IMR-90 (cell line): ENCODE measurements around the gene ADAMTS14. TPM values are rescaled to one million over a fixed set of nuclear protein-coding genes. Genes with fewer than 3 reads are reported as not detected.

Experiments used
- ATAC-seq: fragments of 200-7000 bp; cut with Tn5 transposase; 2 replicates; pipeline ENCODE4 v1.9.1; 2020; ENCODE audit warnings: low read depth, mild to moderate bottlenecking, moderate library complexity
- BruUV-seq: library from RNA; stranded (reverse); fragments of 400-500 nt; replicated peaks from 2 replicates; lab custom pipeline; 2021; lab: Mats Ljungman, UMichigan
- CTCF ChIA-PET: fragments of 300-600 bp; formaldehyde crosslinking; extraction: SDS; loops from one replicate; lab custom pipeline; 2021; ENCODE audit warnings: antibody characterized with exemption; lab: Yijun Ruan, JAX
- POLR2A ChIA-PET: fragments of 300-600 bp; sonication (Branson Sonifier 250); formaldehyde crosslinking; loops from one replicate; lab custom pipeline; 2022; ENCODE audit warnings: antibody characterized with exemption; ENCODE audit not compliant: unreplicated experiment; lab: Charles Lee
- DNase-seq: peaks from one replicate; pipeline ENCODE4 v3.0.0; 2013
- H2AFZ ChIP-seq: replicated peaks from 2 replicates; pipeline ENCODE3; 2013; ENCODE audit warnings: low read length, mild to moderate bottlenecking; ENCODE audit not compliant: poor library complexity
- H2AK5ac ChIP-seq: 2 replicates; pipeline ENCODE4 v1.6.1; 2013; ENCODE audit warnings: low read depth, low read length, inconsistent platforms
- H2AK9ac ChIP-seq: replicated peaks from 2 replicates; pipeline ENCODE3; 2013; ENCODE audit warnings: mild to moderate bottlenecking, low read depth, low read length, moderate library complexity; ENCODE audit not compliant: poor library complexity
- H2BK120ac ChIP-seq: 2 replicates; pipeline ENCODE4 v1.6.1; 2013; ENCODE audit warnings: low read depth, low read length, inconsistent platforms
- H2BK15ac ChIP-seq: 3 replicates; pipeline ENCODE4 v1.6.1; 2013; ENCODE audit warnings: low read depth, low read length, inconsistent platforms
- H2BK20ac ChIP-seq: 2 replicates; pipeline ENCODE4 v1.6.1; 2013; ENCODE audit warnings: low read depth, mild to moderate bottlenecking, inconsistent platforms, low read length, moderate library complexity
- H2BK5ac ChIP-seq: 2 replicates; pipeline ENCODE4 v1.6.1; 2013; ENCODE audit warnings: mild to moderate bottlenecking, low read depth, low read length, inconsistent platforms; ENCODE audit not compliant: poor library complexity, severe bottlenecking
- H3K14ac ChIP-seq: replicated peaks from 2 replicates; pipeline ENCODE4 v1.6.1; 2013; ENCODE audit warnings: low read depth, low read length, inconsistent platforms
- H3K18ac ChIP-seq: 2 replicates; pipeline ENCODE4 v1.6.1; 2013; ENCODE audit warnings: low read depth, low read length, control low read depth
- H3K23ac ChIP-seq: 2 replicates; pipeline ENCODE4 v1.6.1; 2013; ENCODE audit warnings: low read depth, low read length, inconsistent platforms
- H3K27ac ChIP-seq: 2 replicates; pipeline ENCODE4 v1.5.1; 2013; ENCODE audit warnings: mild to moderate bottlenecking, control low read depth, low read length; ENCODE audit not compliant: insufficient read depth
- H3K27me3 ChIP-seq: 2 replicates; pipeline ENCODE4 v1.6.1; 2013; ENCODE audit warnings: low read length; ENCODE audit not compliant: control insufficient read depth, insufficient read depth
- H3K36me3 ChIP-seq: 2 replicates; pipeline ENCODE4 v1.6.1; 2013; ENCODE audit warnings: low read length, mixed read lengths; ENCODE audit not compliant: control insufficient read depth, insufficient read depth
- H3K4ac ChIP-seq: 2 replicates; pipeline ENCODE4 v1.6.1; 2013; ENCODE audit warnings: low read depth, low read length, inconsistent platforms
- H3K4me1 ChIP-seq: 2 replicates; pipeline ENCODE4 v1.6.1; 2013; ENCODE audit warnings: low read length, mixed read lengths; ENCODE audit not compliant: control insufficient read depth, insufficient read depth
- H3K4me2 ChIP-seq: 2 replicates; pipeline ENCODE4 v1.6.1; 2013; ENCODE audit warnings: low read depth, mild to moderate bottlenecking, control low read depth, low read length, moderate library complexity
- H3K4me3 ChIP-seq: 2 replicates; pipeline ENCODE4 v1.5.1; 2013; ENCODE audit warnings: low read depth, mild to moderate bottlenecking, control low read depth, low read length, moderate library complexity; ENCODE audit not compliant: insufficient read depth
- H3K56ac ChIP-seq: 2 replicates; pipeline ENCODE4 v1.6.1; 2013; ENCODE audit warnings: low read length, inconsistent platforms; ENCODE audit not compliant: insufficient read depth; ENCODE audit errors: extremely low read depth
- H3K79me1 ChIP-seq, 2 experiments: 2 replicates each; pipeline ENCODE4 v1.6.1; 2013; ENCODE audit warnings: low read length in 2 of 2, inconsistent platforms in 1 of 2, low read depth in 1 of 2
- H3K9ac ChIP-seq: 2 replicates; pipeline ENCODE4 v1.6.1; 2013; ENCODE audit warnings: low read depth, low read length, control low read depth
- H3K9me1 ChIP-seq: 2 replicates; pipeline ENCODE4 v1.6.1; 2013; ENCODE audit warnings: low read length, inconsistent platforms; ENCODE audit not compliant: insufficient read depth
- H3K9me3 ChIP-seq: 2 replicates; pipeline ENCODE4 v1.6.1; 2013; ENCODE audit warnings: low read length; ENCODE audit not compliant: control insufficient read depth, insufficient read depth
- H4K20me1 ChIP-seq: 2 replicates; pipeline ENCODE4 v1.6.1; 2013; ENCODE audit warnings: low read length, inconsistent platforms; ENCODE audit not compliant: insufficient read depth
- H4K5ac ChIP-seq: 2 replicates; pipeline ENCODE4 v1.6.1; 2013; ENCODE audit warnings: mild to moderate bottlenecking, low read depth, low read length, control low read depth
- H4K8ac ChIP-seq, 2 experiments: 2 replicates each; pipeline ENCODE4 v1.6.1; 2013; ENCODE audit warnings: low read depth in 2 of 2, low read length in 2 of 2, control low read depth in 1 of 2, inconsistent platforms in 1 of 2
- H4K91ac ChIP-seq: 2 replicates; pipeline ENCODE4 v1.6.1; 2013; ENCODE audit warnings: low read depth, low read length, inconsistent platforms; ENCODE audit not compliant: insufficient read depth
- BHLHE40 ChIP-seq: fragments of 150-350 bp; IDR thresholded peaks from 2 replicates; pipeline ENCODE4 v1.6.1; 2016; ENCODE audit warnings: mild to moderate bottlenecking, low read depth, low read length
- CEBPB ChIP-seq: IDR thresholded peaks from 2 replicates; pipeline ENCODE4 v1.6.1; 2012; ENCODE audit warnings: low read depth, low read length, improper control_type of control experiment
- MXI1 ChIP-seq: IDR thresholded peaks from 2 replicates; pipeline ENCODE4 v1.6.1; 2012; ENCODE audit warnings: low read depth, mild to moderate bottlenecking, low read length, moderate library complexity, borderline replicate concordance
- POLR2A ChIP-seq: IDR thresholded peaks from 2 replicates; pipeline ENCODE4 v1.6.1; 2012; ENCODE audit warnings: mild to moderate bottlenecking, low read depth, low read length
- WGBS, 2 experiments: methylation state at CpG; one replicate each; pipeline versions ENCODE4 v1.1.5 to v1.1.7; 2013; ENCODE audit warnings: missing lambda C conversion rate in 2 of 2; ENCODE audit not compliant: insufficient read length in 1 of 2; ENCODE audit errors: extremely low coverage in 2 of 2; 5-methylcytosine and 5-hydroxymethylcytosine counted together
- dilution Hi-C: fragments of 300-500 bp; cut with HindIII; formaldehyde crosslinking; loops from one replicate; pipeline ENCODE4 v1.14.3; 2018; ENCODE audit warnings: low sequenced_read_pairs; ENCODE audit not compliant: unreplicated experiment
- in situ Hi-C: fragments of 300-500 bp; cut with MboI; formaldehyde crosslinking; loops from 3 replicates; pipeline ENCODE4 v1.14.3; 2019; ENCODE audit warnings: low sequenced_read_pairs, inconsistent platforms, mixed read lengths
- intact Hi-C: fragments of 100-400 bp; cut with micrococcal nuclease; formaldehyde crosslinking; loops from 2 replicates; pipeline ENCODE4 v1.10.0; 2022
- polyA plus RNA-seq, 3 experiments: library from polyadenylated mRNA; depleted of rRNA; stranded (reverse); fragments of >200 nt; gene quantifications; 2 replicates each; pipeline ENCODE4 v1.2.3, GENCODE V29; 2012; ENCODE audit warnings: low replicate concordance in 1 of 3
- total RNA-seq: library from RNA; depleted of rRNA; stranded (reverse); fragments of >200 nt; gene quantifications from 2 replicates; pipeline ENCODE4 v1.2.3, GENCODE V29; 2012

Gene ADAMTS14
- total and polyA plus RNA-seq, 2 of the 4 experiments (the other 2 are of a cell fraction), result under 0.01 to 0.31 TPM

- Histone ChIP-seq H2BK120ac (no peak overlapping the region), H2BK20ac (no peak overlapping the region), H3K27ac (no peak overlapping the region), H4K8ac (no peak overlapping the region), H3K14ac (no peak overlapping the region), H2AFZ (no peak overlapping the region), H3K56ac (no peak overlapping the region), H2BK15ac (no peak overlapping the region), H3K9ac (no peak overlapping the region), H2AK9ac (no peak overlapping the region), H3K18ac (no peak overlapping the region), H3K9me1 (no peaks in the 10 kb centered on the region), H4K5ac (no peak overlapping the region), H3K4me3 (no peak overlapping the region), H3K79me1 (no peaks in the 10 kb centered on the region), H3K4me1 (no peaks in the 10 kb centered on the region), H2BK5ac (no peak overlapping the region), H4K20me1 (no peaks in the 10 kb centered on the region), H3K36me3 (no peaks in the 10 kb centered on the region), H3K4ac (no peak overlapping the region), H3K4me2 (no peak overlapping the region), H3K27me3 (peaks cover 17% of the 10 kb centered on the region), H3K9me3 (no peaks in the 10 kb centered on the region), H3K23ac (no peak overlapping the region), H2AK5ac (no peak overlapping the region), H4K91ac (no peak overlapping the region)
- in situ Hi-C loops, result no loop called here
- ATAC-seq (no peak), DNase-seq (no peak)
- no peak for TF ChIP-seq MXI1
- no peak for TF ChIP-seq BHLHE40
- TF ChIP-seq CEBPB, result no peak
- no peak for TF ChIP-seq POLR2A
- dilution Hi-C loops, result no loop called here
- intact Hi-C loops, result no loop called here
- no TSS peak for BruUV-seq
- CTCF ChIA-PET, result interaction anchor here (0.5 kb wide), 1 partner anchor 48 kb away, joined by 3 read pairs; no protein-coding TSS in a partner anchor
- POLR2A ChIA-PET, result no interaction called here
- WGBS, 2 experiments, result 80% methylated on average over 1 of the region's 1 CpG; no CpG with 5 or more reads in 1 of the 2 experiments
Measured at GRCh38 chr10:70806841-70807240, 134.5 kb downstream of the ADAMTS14 start.
